Astrocyte of the spinal cord (primary cell): ENCODE data around the gene DSC3.

Experiments
- DNase-seq: peaks from one replicate; pipeline ENCODE4 v3.0.0; 2011; ENCODE audit warnings: low read depth, low spot score
- H3K4me3 ChIP-seq: 2 replicates; pipeline ENCODE4 v1.5.1; 2011; ENCODE audit warnings: low read depth, mild to moderate bottlenecking, low read length, moderate library complexity
- CTCF ChIP-seq: IDR thresholded peaks from 2 replicates; pipeline ENCODE4 v1.5.1; 2012; ENCODE audit warnings: low read depth, mild to moderate bottlenecking, low read length, inconsistent platforms
- in situ Hi-C: cut with HindIII; loops from 2 replicates; pipeline ENCODE4 v1.10.0; 2017; ENCODE audit warnings: low sequenced_read_pairs

Gene DSC3

DNA sequence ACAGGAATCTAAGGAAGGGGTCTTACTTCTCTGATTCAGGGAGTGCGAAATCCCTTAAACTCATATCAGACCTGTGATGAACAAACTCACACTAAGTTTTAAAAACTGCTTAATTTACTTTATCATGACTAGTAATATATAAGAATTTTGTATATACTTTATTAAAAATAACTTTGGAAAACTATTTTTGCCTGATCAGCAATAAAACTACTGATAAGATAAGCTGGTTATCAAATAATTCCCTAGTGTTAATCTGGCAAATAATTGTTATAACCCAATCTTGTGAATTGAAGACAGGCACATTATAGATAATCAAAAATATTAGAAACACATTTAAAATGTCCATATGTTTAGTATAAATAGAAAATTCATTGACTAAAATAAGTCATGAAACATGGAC lies 23.7 kb upstream of the DSC3 start:
- in situ Hi-C loops: no loop called here
- no peak for DNase-seq
- H3K4me3 ChIP-seq: no peak overlapping the region
- no peak for TF ChIP-seq CTCF

GRCh38 chr18:31065036-31065773 lies 22.7 kb upstream of the DSC3 start:
- in situ Hi-C loops: no loop called here
- no peak overlapping the region for H3K4me3 ChIP-seq
- no peak for DNase-seq
- no peak for TF ChIP-seq CTCF

- TF ChIP-seq CTCF: no peak
- in situ Hi-C loops: no loop called here
- DNase-seq: peak; percentile 12
- no peak overlapping the region for H3K4me3 ChIP-seq
Measured at GRCh38 chr18:31064130-31064529, 21.6 kb upstream of the DSC3 start.

- no peak overlapping the region for H3K4me3 ChIP-seq
- TF ChIP-seq CTCF: no peak
- no peak for DNase-seq
- in situ Hi-C loops: no loop called here
Measured at GRCh38 chr18:31061945-31062344, 19.4 kb upstream of the DSC3 start.

- H3K4me3 ChIP-seq: no peak overlapping the region
- in situ Hi-C loops: no loop called here
- no peak for TF ChIP-seq CTCF
- no peak for DNase-seq
Measured at GRCh38 chr18:31058897-31059296, 16.4 kb upstream of the DSC3 start.

DNA sequence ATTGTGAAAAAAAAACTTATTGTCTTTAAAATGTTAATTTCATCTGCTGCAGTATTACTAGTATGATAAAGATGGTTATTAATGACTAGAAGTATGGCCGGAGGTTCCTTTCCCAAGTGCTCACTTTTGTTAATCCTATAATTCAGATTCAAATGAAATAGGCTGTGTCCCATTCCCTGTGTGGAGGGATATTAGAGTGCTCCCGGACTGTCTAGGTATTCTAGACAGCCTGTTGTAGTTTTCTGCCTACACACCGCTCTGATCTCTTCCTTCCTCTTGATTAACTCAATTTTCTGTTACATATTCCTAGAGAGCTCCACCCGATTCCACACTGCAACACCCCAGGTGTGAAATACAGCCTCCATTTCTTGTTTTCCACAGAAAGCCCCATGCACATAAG lies 15.4 kb upstream of the DSC3 start:
- in situ Hi-C loops: no loop called here
- H3K4me3 ChIP-seq: no peak overlapping the region
- no peak for TF ChIP-seq CTCF
- DNase-seq: no peak

GRCh38 chr18:31057051-31057450 lies 14.5 kb upstream of the DSC3 start:
- no peak overlapping the region for H3K4me3 ChIP-seq
- no peak for TF ChIP-seq CTCF
- no peak for DNase-seq
- in situ Hi-C loops: no loop called here
